ENCODE measurements around the gene NUDT5.

The NUDT5 gene

DNA sequence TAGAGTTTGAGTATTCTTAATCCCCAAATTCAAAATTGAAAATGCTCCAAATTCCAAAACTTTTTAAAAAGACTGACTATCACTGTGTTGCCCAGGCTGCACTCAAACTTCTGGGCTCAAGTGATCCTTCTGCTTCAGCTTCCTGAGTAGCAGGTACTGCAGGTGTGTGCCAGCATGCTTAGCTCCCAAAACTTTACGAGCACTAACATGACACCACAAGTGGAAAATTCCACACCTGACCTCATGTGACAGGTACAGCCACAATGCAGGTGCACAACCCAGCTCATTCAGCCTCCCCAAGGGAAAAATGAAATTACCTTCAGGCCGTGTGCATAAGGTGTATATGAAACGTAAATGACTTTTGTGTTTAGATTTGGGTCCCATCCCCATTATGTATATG is 16.8 kb upstream of the NUDT5 start:
- TF ChIP-seq FOXP2 (optimal IDR thresholded peaks at IDR 0.05; ENCODE audit: control extremely low read depth, extremely low read length, insufficient read depth) = no peak
- TF ChIP-seq POLR2AphosphoS5 (IDR thresholded peaks at IDR 0.05; ENCODE audit: borderline replicate concordance, low read depth, low read length) = no peak
- no peak for TF ChIP-seq EZH2 (IDR thresholded peaks at IDR 0.05)
- no peak for DNase-seq (ENCODE audit: low read depth, low spot score)
- H3K9me3 ChIP-seq (ENCODE audit: low read depth, low read length) = no peaks in the 10 kb centered on the region
- H3K9ac ChIP-seq (ENCODE audit: insufficient read length) = no peak overlapping the region
- H3K27ac ChIP-seq = no peak overlapping the region
- peaks cover 39% of the 10 kb centered on the region for H3K36me3 ChIP-seq (ENCODE audit: insufficient read depth, low read length)
- no peak overlapping the region for H3K4me3 ChIP-seq

GRCh38 chr10:12208460-12208859 is 12.8 kb upstream of the NUDT5 start:
- Histone ChIP-seq H3K36me3 (ENCODE audit: insufficient read depth, low read length) (peaks cover 45% of the 10 kb centered on the region), H3K4me3 (no peak overlapping the region), H3K27ac (no peak overlapping the region), H3K9ac (ENCODE audit: insufficient read length) (no peak overlapping the region), H3K9me3 (ENCODE audit: low read depth, low read length) (no peaks in the 10 kb centered on the region)
- TF ChIP-seq FOXP2 (optimal IDR thresholded peaks at IDR 0.05; ENCODE audit: control extremely low read depth, extremely low read length, insufficient read depth) = no peak
- TF ChIP-seq EZH2 (IDR thresholded peaks at IDR 0.05) = no peak
- no peak for TF ChIP-seq POLR2AphosphoS5 (IDR thresholded peaks at IDR 0.05; ENCODE audit: borderline replicate concordance, low read depth, low read length)
- DNase-seq (ENCODE audit: low read depth, low spot score) = no peak

DNA sequence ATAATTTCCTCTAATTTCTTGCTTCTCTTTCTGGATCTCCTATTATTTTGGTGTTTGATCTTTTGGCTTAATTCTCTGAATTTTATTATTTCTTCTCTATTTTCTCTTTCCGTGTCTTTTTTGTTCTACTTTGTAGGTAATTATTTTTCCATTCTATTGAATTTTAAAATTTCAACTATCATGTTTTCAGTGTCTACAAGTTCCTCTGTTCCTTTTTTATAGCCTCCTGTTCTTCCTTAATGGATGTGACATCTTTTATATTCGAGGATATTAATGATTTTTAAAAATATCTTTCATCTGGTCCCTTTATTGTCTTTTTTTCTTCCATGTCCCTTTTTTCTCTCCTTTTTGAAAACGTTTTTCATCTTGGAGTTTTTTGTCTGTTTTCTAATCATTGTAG is 11.4 kb upstream of the NUDT5 start:
- H3K27ac ChIP-seq = no peak overlapping the region
- peaks cover 48% of the 10 kb centered on the region for H3K36me3 ChIP-seq (ENCODE audit: insufficient read depth, low read length)
- no peaks in the 10 kb centered on the region for H3K9me3 ChIP-seq (ENCODE audit: low read depth, low read length)
- H3K4me3 ChIP-seq = no peak overlapping the region
- DNase-seq (ENCODE audit: low read depth, low spot score) = no peak
- no peak for TF ChIP-seq FOXP2 (optimal IDR thresholded peaks at IDR 0.05; ENCODE audit: control extremely low read depth, extremely low read length, insufficient read depth)
- no peak for TF ChIP-seq POLR2AphosphoS5 (IDR thresholded peaks at IDR 0.05; ENCODE audit: borderline replicate concordance, low read depth, low read length)
- no peak for TF ChIP-seq EZH2 (IDR thresholded peaks at IDR 0.05)
- H3K9ac ChIP-seq (ENCODE audit: insufficient read length) = no peak overlapping the region

- DNase-seq (ENCODE audit: low read depth, low spot score) = no peak
- Histone ChIP-seq H3K4me3 (no peak overlapping the region), H3K9me3 (ENCODE audit: low read depth, low read length) (no peaks in the 10 kb centered on the region), H3K27ac (no peak overlapping the region), H3K9ac (ENCODE audit: insufficient read length) (no peak overlapping the region), H3K36me3 (ENCODE audit: insufficient read depth, low read length) (peaks cover 42% of the 10 kb centered on the region; the same call in 1 of the 2 replicates)
- no peak for TF ChIP-seq EZH2 (IDR thresholded peaks at IDR 0.05)
- TF ChIP-seq POLR2AphosphoS5 (IDR thresholded peaks at IDR 0.05; ENCODE audit: borderline replicate concordance, low read depth, low read length) = no peak
- TF ChIP-seq FOXP2 (optimal IDR thresholded peaks at IDR 0.05; ENCODE audit: control extremely low read depth, extremely low read length, insufficient read depth) = no peak
These were observed 9.4 kb upstream of the NUDT5 start for GRCh38 chr10:12205082-12205481.

- TF ChIP-seq FOXP2 (optimal IDR thresholded peaks at IDR 0.05; ENCODE audit: control extremely low read depth, extremely low read length, insufficient read depth) (no peak), POLR2AphosphoS5 (IDR thresholded peaks at IDR 0.05; ENCODE audit: borderline replicate concordance, low read depth, low read length) (no peak), EZH2 (IDR thresholded peaks at IDR 0.05) (no peak)
- no peak for DNase-seq (ENCODE audit: low read depth, low spot score)
- Histone ChIP-seq H3K4me3 (no peak overlapping the region), H3K9me3 (ENCODE audit: low read depth, low read length) (no peaks in the 10 kb centered on the region), H3K36me3 (ENCODE audit: insufficient read depth, low read length) (peaks cover 34% of the 10 kb centered on the region), H3K9ac (ENCODE audit: insufficient read length) (no peak overlapping the region), H3K27ac (no peak overlapping the region)
These were observed 6.5 kb upstream of the NUDT5 start for GRCh38 chr10:12202226-12202625.

GRCh38 chr10:12201543-12201942 is 5.9 kb upstream of the NUDT5 start:
- Histone ChIP-seq H3K36me3 (ENCODE audit: insufficient read depth, low read length) (peaks cover 30% of the 10 kb centered on the region), H3K9ac (ENCODE audit: insufficient read length) (no peak overlapping the region), H3K27ac (no peak overlapping the region), H3K4me3 (no peak overlapping the region), H3K9me3 (ENCODE audit: low read depth, low read length) (no peaks in the 10 kb centered on the region)
- DNase-seq (ENCODE audit: low read depth, low spot score) = no peak
- no peak for TF ChIP-seq FOXP2 (optimal IDR thresholded peaks at IDR 0.05; ENCODE audit: control extremely low read depth, extremely low read length, insufficient read depth)
- no peak for TF ChIP-seq POLR2AphosphoS5 (IDR thresholded peaks at IDR 0.05; ENCODE audit: borderline replicate concordance, low read depth, low read length)

DNA sequence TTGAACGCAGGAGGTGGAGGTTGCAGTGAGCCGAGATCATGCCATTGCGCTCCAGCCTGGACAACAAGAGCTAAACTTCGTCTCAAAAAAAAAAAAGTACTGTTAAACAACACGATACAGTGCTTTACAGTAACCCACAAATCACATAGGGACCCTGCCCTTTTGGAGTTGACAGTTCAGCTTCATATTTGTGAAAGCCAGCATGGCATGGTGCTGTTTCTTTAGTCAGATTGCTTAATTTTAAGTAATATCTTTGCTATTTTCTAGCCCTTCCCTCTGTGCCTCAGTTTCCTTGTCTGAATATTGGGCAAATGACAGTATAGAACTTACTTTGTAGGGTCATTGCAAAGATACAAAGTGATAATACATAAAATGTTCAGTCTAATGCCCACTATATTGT is 5.2 kb upstream of the NUDT5 start:
- Histone ChIP-seq H3K9ac (ENCODE audit: insufficient read length) (no peak overlapping the region), H3K4me3 (no peak overlapping the region), H3K27ac (no peak overlapping the region), H3K36me3 (ENCODE audit: insufficient read depth, low read length) (peaks cover 30% of the 10 kb centered on the region), H3K9me3 (ENCODE audit: low read depth, low read length) (no peaks in the 10 kb centered on the region)
- no peak for DNase-seq (ENCODE audit: low read depth, low spot score)
- TF ChIP-seq EZH2 (IDR thresholded peaks at IDR 0.05) (no peak), POLR2AphosphoS5 (IDR thresholded peaks at IDR 0.05; ENCODE audit: borderline replicate concordance, low read depth, low read length) (no peak), FOXP2 (optimal IDR thresholded peaks at IDR 0.05; ENCODE audit: control extremely low read depth, extremely low read length, insufficient read depth) (no peak)

- Histone ChIP-seq H3K9me3 (ENCODE audit: low read depth, low read length) (no peaks in the 10 kb centered on the region), H3K4me3 (no peak overlapping the region), H3K36me3 (ENCODE audit: insufficient read depth, low read length) (peaks cover 20% of the 10 kb centered on the region), H3K27ac (no peak overlapping the region), H3K9ac (ENCODE audit: insufficient read length) (no peak overlapping the region)
- TF ChIP-seq EZH2 (IDR thresholded peaks at IDR 0.05) (no peak), FOXP2 (optimal IDR thresholded peaks at IDR 0.05; ENCODE audit: control extremely low read depth, extremely low read length, insufficient read depth) (no peak)
- DNase-seq (ENCODE audit: low read depth, low spot score) = no peak
These were observed 2.5 kb upstream of the NUDT5 start for GRCh38 chr10:12198156-12198555.

DNA sequence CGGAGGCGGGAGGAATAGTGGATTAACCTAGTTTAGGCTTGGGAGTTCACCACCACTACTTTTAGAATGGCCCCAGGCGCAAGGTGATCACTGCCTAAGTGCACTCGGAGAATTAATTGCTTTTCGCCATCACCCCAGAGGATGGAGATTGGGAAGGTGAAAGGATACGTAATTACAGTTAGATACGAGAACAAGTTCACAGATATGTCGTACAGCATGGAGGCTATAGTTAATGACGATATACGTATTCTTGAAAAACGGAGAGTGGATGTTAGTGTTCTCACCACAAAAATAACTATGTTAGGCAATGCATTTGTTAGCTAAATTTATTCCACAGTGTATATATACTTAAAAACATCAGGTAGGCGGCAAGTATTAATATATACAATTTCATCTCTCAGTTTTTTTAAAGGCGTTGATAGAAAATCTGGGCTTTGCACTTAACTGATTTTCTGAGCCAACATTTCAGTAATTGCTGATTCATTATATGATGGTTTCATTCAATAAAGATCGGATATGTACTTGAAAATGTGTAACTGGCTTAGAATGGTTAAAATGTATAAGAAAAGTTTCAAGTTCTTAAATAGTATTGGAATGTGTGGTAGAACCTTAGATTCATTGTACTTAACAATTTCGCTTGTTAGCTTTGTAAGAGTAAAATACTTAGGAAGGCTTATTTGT is 980 bp upstream of the NUDT5 start:
- no peak for DNase-seq (ENCODE audit: low read depth, low spot score)
- Histone ChIP-seq H3K36me3 (ENCODE audit: insufficient read depth, low read length) (peaks cover 18% of the 10 kb centered on the region), H3K9ac (ENCODE audit: insufficient read length) (peak overlapping the region; percentile 94), H3K27ac (no peak overlapping the region), H3K9me3 (ENCODE audit: low read depth, low read length) (no peaks in the 10 kb centered on the region), H3K4me3 (peak overlapping the region; percentile 91)
- no peak for TF ChIP-seq FOXP2 (optimal IDR thresholded peaks at IDR 0.05; ENCODE audit: control extremely low read depth, extremely low read length, insufficient read depth)
- TF ChIP-seq POLR2AphosphoS5 (IDR thresholded peaks at IDR 0.05; ENCODE audit: borderline replicate concordance, low read depth, low read length) = no peak
- TF ChIP-seq EZH2 (IDR thresholded peaks at IDR 0.05) = no peak

Measured in SK-N-MC (cell line).